H1 (cell line): ENCODE measurements around the gene USP7. TPM values are rescaled to one million over a fixed set of nuclear protein-coding genes. Genes with fewer than 3 reads are reported as not detected.

Experiments used
- CTCF ChIA-PET: fragments of 300-600 bp; sonication (Branson Sonifier 250); formaldehyde crosslinking; loops from one replicate; lab custom pipeline; 2021; ENCODE audit not compliant: partially characterized antibody; lab: Charles Lee
- POLR2A ChIA-PET: fragments of 300-600 bp; sonication (Branson Sonifier 250); formaldehyde crosslinking; loops from one replicate; lab custom pipeline; 2021; ENCODE audit warnings: inconsistent platforms; ENCODE audit not compliant: partially characterized antibody; lab: Charles Lee
- DNase-seq, 2 experiments: peaks; one replicate each; pipeline versions ENCODE4 v3.0.0 to v3.0.0-alpha.2; 2010 to 2022; ENCODE audit warnings: low spot score in 2 of 2, low read depth in 1 of 2, mixed read lengths in 1 of 2
- FAIRE-seq: peaks from 2 replicates; lab custom pipeline; 2011; peaks lifted over from hg19 to GRCh38; lab: Jason Lieb, UNC
- H2AFZ ChIP-seq: 2 replicates; pipeline ENCODE4 v1.8.1; 2012; ENCODE audit warnings: low read length, inconsistent platforms
- H2AK5ac ChIP-seq: 2 replicates; pipeline ENCODE4 v1.6.1; 2013; ENCODE audit warnings: low read depth, low read length
- H2BK120ac ChIP-seq: replicated peaks from 2 replicates; pipeline ENCODE3; 2013; ENCODE audit warnings: low read depth, low read length, inconsistent platforms
- H2BK12ac ChIP-seq: 2 replicates; pipeline ENCODE4 v1.6.1; 2013; ENCODE audit warnings: low read depth, low read length
- H2BK15ac ChIP-seq: 2 replicates; pipeline ENCODE4 v1.6.1; 2013; ENCODE audit warnings: low read length
- H2BK20ac ChIP-seq: 2 replicates; pipeline ENCODE4 v1.6.1; 2013; ENCODE audit warnings: low read length
- H2BK5ac ChIP-seq: 2 replicates; pipeline ENCODE4 v1.6.1; 2013; ENCODE audit warnings: low read depth, low read length
- H3K14ac ChIP-seq: 2 replicates; pipeline ENCODE4 v1.6.1; 2013; ENCODE audit warnings: inconsistent platforms; ENCODE audit not compliant: insufficient read length
- H3K18ac ChIP-seq: 2 replicates; pipeline ENCODE4 v1.6.1; 2013; ENCODE audit warnings: low read length; ENCODE audit errors: extremely low read depth
- H3K23ac ChIP-seq: 2 replicates; pipeline ENCODE4 v1.6.1; 2013; ENCODE audit warnings: inconsistent platforms; ENCODE audit not compliant: insufficient read length
- H3K23me2 ChIP-seq: 2 replicates; pipeline ENCODE4 v1.6.1; 2013; ENCODE audit warnings: low read depth, low read length
- H3K27ac ChIP-seq: 2 replicates; pipeline ENCODE4 v1.6.1; 2011; ENCODE audit warnings: low read depth, low read length, inconsistent platforms
- H3K27me3 ChIP-seq, 4 experiments: replicated peaks in 1 of 4; 1 replicate in 1 of 4; 2 replicates in 3 of 4; pipeline versions ENCODE4 v1.6.1 to v1.8.1; 2011 to 2013; ENCODE audit warnings: low read length in 3 of 4, mild to moderate bottlenecking in 3 of 4, inconsistent platforms in 2 of 4, mixed read lengths in 2 of 4, moderate library complexity in 1 of 4; ENCODE audit not compliant: control insufficient read depth in 3 of 4, insufficient read depth in 3 of 4; ENCODE audit errors: extremely low read depth in 1 of 4
- H3K36me3 ChIP-seq, 4 experiments: 2 replicates each; pipeline versions ENCODE4 v1.6.1 to v1.8.1; 2011 to 2013; ENCODE audit warnings: mild to moderate bottlenecking in 4 of 4, low read length in 3 of 4, moderate library complexity in 2 of 4, control low read depth in 1 of 4, inconsistent platforms in 1 of 4; ENCODE audit not compliant: insufficient read depth in 4 of 4, control insufficient read depth in 2 of 4
- H3K4ac ChIP-seq: replicated peaks from 2 replicates; pipeline ENCODE3; 2013; ENCODE audit warnings: low read length, low read depth, mixed read lengths, inconsistent platforms; ENCODE audit not compliant: insufficient read length
- H3K4me1 ChIP-seq, 4 experiments: replicated peaks in 1 of 4; 1 replicate in 1 of 4; 2 replicates in 3 of 4; pipeline versions ENCODE4 v1.6.1 to v1.8.1; 2011 to 2013; ENCODE audit warnings: low read length in 3 of 4, inconsistent platforms in 2 of 4, mixed read lengths in 1 of 4; ENCODE audit not compliant: insufficient read depth in 4 of 4, control insufficient read depth in 3 of 4
- H3K4me2 ChIP-seq, 2 experiments: 2 replicates each; pipeline versions ENCODE4 v1.6.1 to v1.8.1; 2011 to 2013; ENCODE audit warnings: low read depth in 2 of 2, low read length in 2 of 2, control low read depth in 1 of 2, inconsistent platforms in 1 of 2, mild to moderate bottlenecking in 1 of 2; ENCODE audit not compliant: insufficient read depth in 1 of 2
- H3K4me3 ChIP-seq, 4 experiments: fragments of 200-600, 300-600 bp in 1 of 4; sonication (generic), shearing (Covaris generic), sonication (Bioruptor Twin) in 1 of 4; 2 replicates each; pipeline versions ENCODE4 v1.5.1 to v1.8.1; 2011 to 2016; ENCODE audit warnings: low read length in 4 of 4, low read depth in 3 of 4, control low read depth in 2 of 4, inconsistent platforms in 2 of 4, mild to moderate bottlenecking in 2 of 4, mixed read lengths in 1 of 4, moderate library complexity in 1 of 4; ENCODE audit not compliant: insufficient read depth in 2 of 4; ENCODE audit errors: extremely low read depth in 1 of 4
- H3K56ac ChIP-seq: replicated peaks from 2 replicates; pipeline ENCODE3; 2013; ENCODE audit warnings: low read depth, mild to moderate bottlenecking, mixed read lengths, low read length, inconsistent platforms; ENCODE audit not compliant: insufficient read length
- H3K79me1 ChIP-seq: 2 replicates; pipeline ENCODE4 v1.6.1; 2013; ENCODE audit warnings: low read depth, low read length, control low read depth
- H3K79me2 ChIP-seq, 2 experiments: 2 replicates each; pipeline versions ENCODE4 v1.6.1 to v1.8.1; 2012 to 2013; ENCODE audit warnings: low read length in 2 of 2, mild to moderate bottlenecking in 2 of 2, inconsistent platforms in 1 of 2; ENCODE audit not compliant: insufficient read depth in 2 of 2, control insufficient read depth in 1 of 2
- H3K9ac ChIP-seq, 4 experiments: replicated peaks in 1 of 4; 1 replicate in 1 of 4; 2 replicates in 3 of 4; pipeline versions ENCODE4 v1.6.1 to v1.8.1; 2011 to 2013; ENCODE audit warnings: low read depth in 3 of 4, low read length in 3 of 4, control low read depth in 2 of 4, mild to moderate bottlenecking in 2 of 4, moderate library complexity in 2 of 4, inconsistent platforms in 1 of 4; ENCODE audit errors: extremely low read depth in 1 of 4
- H3K9me3 ChIP-seq, 2 experiments: 2 replicates each; pipeline versions ENCODE4 v1.6.1 to v1.8.1; 2012 to 2013; ENCODE audit warnings: mild to moderate bottlenecking in 2 of 2, moderate library complexity in 2 of 2, control low read depth in 1 of 2, inconsistent platforms in 1 of 2, low read depth in 1 of 2, low read length in 1 of 2, mixed read lengths in 1 of 2; ENCODE audit not compliant: insufficient read depth in 2 of 2
- H4K20me1 ChIP-seq, 2 experiments: replicated peaks in 1 of 2; 2 replicates each; pipeline versions ENCODE3 to v1.8.1; 2011 to 2013; ENCODE audit warnings: inconsistent platforms in 2 of 2, low read length in 2 of 2, mild to moderate bottlenecking in 1 of 2; ENCODE audit not compliant: insufficient read depth in 2 of 2, control insufficient read depth in 1 of 2
- H4K5ac ChIP-seq: 2 replicates; pipeline ENCODE4 v1.6.1; 2013; ENCODE audit warnings: low read length, low read depth, mixed read lengths, inconsistent platforms; ENCODE audit not compliant: insufficient read length
- H4K8ac ChIP-seq: 2 replicates; pipeline ENCODE4 v1.8.0; 2013; ENCODE audit warnings: mild to moderate bottlenecking, moderate library complexity, low read length, inconsistent platforms; ENCODE audit not compliant: insufficient read depth; ENCODE audit errors: extremely low read depth
- H4K91ac ChIP-seq: replicated peaks from 2 replicates; pipeline ENCODE3; 2013; ENCODE audit warnings: low read length, mixed read lengths, inconsistent platforms; ENCODE audit not compliant: insufficient read length
- CREB1 ChIP-seq: IDR thresholded peaks from 2 replicates; pipeline ENCODE4 v1.6.1; 2012; ENCODE audit warnings: inconsistent platforms
- KDM1A ChIP-seq: fragments of 200-600, 300-600 bp; sonication (generic); IDR thresholded peaks from 2 replicates; pipeline ENCODE4 v1.7.1; 2016; ENCODE audit warnings: mild to moderate bottlenecking, low read length, borderline replicate concordance
- NRF1 ChIP-seq: IDR thresholded peaks from 2 replicates; pipeline ENCODE4 v1.6.1; 2011; ENCODE audit warnings: mild to moderate bottlenecking, low read depth, low read length, improper control_type of control experiment
- POLR2A ChIP-seq, 2 experiments: IDR thresholded peaks; 1 replicate in 1 of 2; 2 replicates in 1 of 2; pipeline ENCODE4 v1.6.1; 2011; ENCODE audit warnings: low read depth in 2 of 2, low read length in 2 of 2, mild to moderate bottlenecking in 2 of 2; ENCODE audit errors: control extremely low read depth in 1 of 2
- RAD21 ChIP-seq, 2 experiments: IDR thresholded peaks in 1 of 2; conservative IDR thresholded peaks in 1 of 2; 2 replicates each; pipeline ENCODE4 v1.6.1; 2011; ENCODE audit warnings: low read depth in 2 of 2, low read length in 2 of 2, improper control_type of control experiment in 1 of 2, inconsistent platforms in 1 of 2, mild to moderate bottlenecking in 1 of 2, moderate library complexity in 1 of 2
- RBBP5 ChIP-seq: IDR thresholded peaks from 2 replicates; pipeline ENCODE4 v1.7.1; 2012; ENCODE audit warnings: low read depth, mild to moderate bottlenecking, inconsistent platforms, low read length, moderate library complexity, borderline replicate concordance
- RFX5 ChIP-seq: IDR thresholded peaks from 2 replicates; pipeline ENCODE4 v1.6.1; 2011; ENCODE audit warnings: low read depth, low read length, improper control_type of control experiment, borderline replicate concordance
- TAF7 ChIP-seq: optimal IDR thresholded peaks from 2 replicates; pipeline ENCODE3; 2011; ENCODE audit warnings: low read depth, mild to moderate bottlenecking, inconsistent platforms, low read length, moderate library complexity, borderline replicate concordance
- WGBS, 2 experiments: shearing (Covaris generic) in 1 of 2; methylation state at CpG; one replicate each; pipeline versions ENCODE4 v1.1.6 to v1.1.7; 2013 to 2015; ENCODE audit warnings: low lambda C conversion rate in 2 of 2, mixed read lengths in 2 of 2, inconsistent platforms in 1 of 2, low coverage in 1 of 2, missing lambda C conversion rate in 1 of 2; ENCODE audit not compliant: insufficient replicate concordance in 2 of 2, insufficient coverage in 1 of 2, insufficient read length in 1 of 2; ENCODE audit errors: extremely low coverage in 1 of 2, missing lambda C conversion rate in 1 of 2; 5-methylcytosine and 5-hydroxymethylcytosine counted together
- polyA plus RNA-seq, 7 experiments: library from polyadenylated mRNA; depleted of rRNA in 3 of 7; stranded (reverse) in 5 of 7; unstranded in 2 of 7; fragments of >200 nt in 5 of 7; fragments of 200-250 nt in 2 of 7; gene quantifications; 1 replicate in 5 of 7; 2 replicates in 1 of 7; 4 replicates in 1 of 7; pipeline versions ENCODE4 v1.2.1 to v1.2.3, GENCODE V29; 2011 to 2013; ENCODE audit warnings: missing spikeins in 2 of 7, mixed read lengths in 2 of 7
- total RNA-seq: library from RNA; stranded (reverse); fragmentation: NEBNext Ultra II Directional; extraction: Animal tissue kit (Norgen Biotek cat#: 25700); gene quantifications from 2 replicates; pipeline ENCODE4 v1.2.1, GENCODE V29; 2021
- TF ChIP-seq, protein P1 (sequence below): IDR thresholded peaks from 2 replicates; pipeline ENCODE4 v1.6.1; 2012; ENCODE audit warnings: inconsistent platforms
- TF ChIP-seq, protein P2 (sequence below), 3 experiments: IDR thresholded peaks; 1 replicate in 2 of 3; 2 replicates in 1 of 3; pipeline versions ENCODE4 v1.5.1 to v1.6.1; 2011; ENCODE audit warnings: low read length in 3 of 3, mild to moderate bottlenecking in 3 of 3, inconsistent platforms in 2 of 3, low read depth in 1 of 3, moderate library complexity in 1 of 3; ENCODE audit not compliant: insufficient read depth in 1 of 3; ENCODE audit errors: control extremely low read depth in 1 of 3

USP7 gene
- total and polyA plus RNA-seq, 2 of the 8 experiments (the other 6 are each of a cell fraction or from before 2014, with no cell fraction given), result 21.3 to 211 TPM

- Histone ChIP-seq H3K14ac (no peak overlapping the region), H4K91ac (no peak overlapping the region), H3K4ac (no peak overlapping the region), H2BK20ac (no peak overlapping the region), H3K18ac (no peak overlapping the region), H3K4me2 (no peak overlapping the region), H3K27ac (no peak overlapping the region), H2BK15ac (no peak overlapping the region), H2BK120ac (no peak overlapping the region), H2BK12ac (no peak overlapping the region), H3K4me3 (no peak overlapping the region), H3K79me2 (0 out of 4 replicates have a peak, but pooled peaks cover 0 to 13% of the 10 kb centered on the region in 2 experiments), H4K20me1 (peaks cover 3 to 12% of the 10 kb centered on the region in 2 experiments), H3K4me1 (no peaks in the 10 kb centered on the region; a peak in 1 of 7 replicates), H3K56ac (no peak overlapping the region), H3K23me2 (no peaks in the 10 kb centered on the region), H3K23ac (no peak overlapping the region), H3K79me1 (peaks cover 15% of the 10 kb centered on the region), H3K9me3 (no peaks in the 10 kb centered on the region), H3K36me3 (peaks cover 28 to 76% (median 48%) of the 10 kb centered on the region in 4 experiments), H4K5ac (no peak overlapping the region), H2AFZ (no peak overlapping the region), H4K8ac (no peak overlapping the region; the same call in 1 of the 2 replicates), H2BK5ac (no peak overlapping the region), H3K9ac (no peak overlapping the region), H2AK5ac (no peak overlapping the region), H3K27me3 (no peaks in the 10 kb centered on the region)
- 94% methylated on average over 7 of the region's 7 CpGs; no CpG with 5 or more reads in 1 of the 2 experiments for WGBS, 2 experiments
- no peak for DNase-seq
- ChIA-PET CTCF (interaction anchor here (0.9 to 7.4 kb wide), 6 partner anchors 10 to 96 kb away, joined by 3 to 39 read pairs (median 4); no protein-coding TSS in a partner anchor), POLR2A (interaction anchor here (1.2 kb wide), 1 partner anchor 10 kb away, joined by 3 read pairs; no protein-coding TSS in a partner anchor)
- no peak for FAIRE-seq
- TF ChIP-seq TAF7, result no peak
- no peak for TF ChIP-seq RBBP5
- TF ChIP-seq RAD21 (IDR thresholded peaks at IDR 0.05 in 1 of 2, conservative IDR thresholded peaks at IDR 0.05 in 1 of 2; ENCODE audit: low read depth in 2 of 2, low read length in 2 of 2), result no peak
- no peak for TF ChIP-seq NRF1
- no peak for TF ChIP-seq CREB1
- TF ChIP-seq, protein P1, sequence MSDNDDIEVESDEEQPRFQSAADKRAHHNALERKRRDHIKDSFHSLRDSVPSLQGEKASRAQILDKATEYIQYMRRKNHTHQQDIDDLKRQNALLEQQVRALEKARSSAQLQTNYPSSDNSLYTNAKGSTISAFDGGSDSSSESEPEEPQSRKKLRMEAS, result no peak
- TF ChIP-seq, protein P2, sequence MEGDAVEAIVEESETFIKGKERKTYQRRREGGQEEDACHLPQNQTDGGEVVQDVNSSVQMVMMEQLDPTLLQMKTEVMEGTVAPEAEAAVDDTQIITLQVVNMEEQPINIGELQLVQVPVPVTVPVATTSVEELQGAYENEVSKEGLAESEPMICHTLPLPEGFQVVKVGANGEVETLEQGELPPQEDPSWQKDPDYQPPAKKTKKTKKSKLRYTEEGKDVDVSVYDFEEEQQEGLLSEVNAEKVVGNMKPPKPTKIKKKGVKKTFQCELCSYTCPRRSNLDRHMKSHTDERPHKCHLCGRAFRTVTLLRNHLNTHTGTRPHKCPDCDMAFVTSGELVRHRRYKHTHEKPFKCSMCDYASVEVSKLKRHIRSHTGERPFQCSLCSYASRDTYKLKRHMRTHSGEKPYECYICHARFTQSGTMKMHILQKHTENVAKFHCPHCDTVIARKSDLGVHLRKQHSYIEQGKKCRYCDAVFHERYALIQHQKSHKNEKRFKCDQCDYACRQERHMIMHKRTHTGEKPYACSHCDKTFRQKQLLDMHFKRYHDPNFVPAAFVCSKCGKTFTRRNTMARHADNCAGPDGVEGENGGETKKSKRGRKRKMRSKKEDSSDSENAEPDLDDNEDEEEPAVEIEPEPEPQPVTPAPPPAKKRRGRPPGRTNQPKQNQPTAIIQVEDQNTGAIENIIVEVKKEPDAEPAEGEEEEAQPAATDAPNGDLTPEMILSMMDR (IDR thresholded peaks at IDR 0.05; ENCODE audit: control extremely low read depth in 1 of 3, insufficient read depth in 1 of 3, low read depth in 1 of 3, low read length in 3 of 3), result no peak
- TF ChIP-seq KDM1A, result no peak
- TF ChIP-seq POLR2A (IDR thresholded peaks at IDR 0.05; ENCODE audit: control extremely low read depth in 1 of 2, low read depth in 2 of 2, low read length in 2 of 2), result no peak
- TF ChIP-seq RFX5, result no peak
These were observed 47.9 kb downstream of the USP7 start for GRCh38 chr16:8915722-8916301.
